ENCODE measurements around the gene ZC3H7A.

ZC3H7A gene

GRCh38 chr16:11756248-11756647 lies 40.8 kb downstream of the ZC3H7A start:
- TF ChIP-seq GATA2 (IDR thresholded peaks at IDR 0.05; ENCODE audit: low read depth, low read length) (no peak), GATA3 (IDR thresholded peaks at IDR 0.05; ENCODE audit: low read depth, low read length) (no peak)

GRCh38 chr16:11755022-11755760 lies 41.9 kb downstream of the ZC3H7A start:
- TF ChIP-seq GATA2 (IDR thresholded peaks at IDR 0.05; ENCODE audit: low read depth, low read length) (no peak), GATA3 (IDR thresholded peaks at IDR 0.05; ENCODE audit: low read depth, low read length) (no peak)

- TF ChIP-seq GATA2 (IDR thresholded peaks at IDR 0.05; ENCODE audit: low read depth, low read length), result no peak
- no peak for TF ChIP-seq GATA3 (IDR thresholded peaks at IDR 0.05; ENCODE audit: low read depth, low read length)
These were observed 44.2 kb downstream of the ZC3H7A start for GRCh38 chr16:11752856-11753255.

- TF ChIP-seq GATA2 (IDR thresholded peaks at IDR 0.05; ENCODE audit: low read depth, low read length) (no peak), GATA3 (IDR thresholded peaks at IDR 0.05; ENCODE audit: low read depth, low read length) (no peak)
These were observed 47.0 kb downstream of the ZC3H7A start for GRCh38 chr16:11750056-11750455.

GRCh38 chr16:11748404-11749254 lies 48.4 kb downstream of the ZC3H7A start:
- no peak for TF ChIP-seq GATA2 (IDR thresholded peaks at IDR 0.05; ENCODE audit: low read depth, low read length)
- no peak for TF ChIP-seq GATA3 (IDR thresholded peaks at IDR 0.05; ENCODE audit: low read depth, low read length)

- no peak for TF ChIP-seq GATA2 (IDR thresholded peaks at IDR 0.05; ENCODE audit: low read depth, low read length)
- no peak for TF ChIP-seq GATA3 (IDR thresholded peaks at IDR 0.05; ENCODE audit: low read depth, low read length)
These were observed 49.1 kb downstream of the ZC3H7A start for GRCh38 chr16:11747949-11748403.

GRCh38 chr16:11744075-11744470 lies 53.0 kb downstream of the ZC3H7A start:
- no peak for TF ChIP-seq GATA2 (IDR thresholded peaks at IDR 0.05; ENCODE audit: low read depth, low read length)

GRCh38 chr16:11743308-11744074 lies 53.6 kb downstream of the ZC3H7A start:
- TF ChIP-seq GATA2 (IDR thresholded peaks at IDR 0.05; ENCODE audit: low read depth, low read length), result no peak
- TF ChIP-seq GATA3 (IDR thresholded peaks at IDR 0.05; ENCODE audit: low read depth, low read length), result no peak

GRCh38 chr16:11742536-11743307 lies 54.3 kb downstream of the ZC3H7A start, which contains the start of gene TXNDC11:
TXNDC11 (minus strand) TSS chr16:11742857; CDS start chr16:11742730, 127 bp downstream.
- no peak for TF ChIP-seq GATA3 (IDR thresholded peaks at IDR 0.05; ENCODE audit: low read depth, low read length)
- TF ChIP-seq GATA2 (IDR thresholded peaks at IDR 0.05; ENCODE audit: low read depth, low read length), result no peak

- TF ChIP-seq GATA3 (IDR thresholded peaks at IDR 0.05; ENCODE audit: low read depth, low read length), result no peak
- TF ChIP-seq GATA2 (IDR thresholded peaks at IDR 0.05; ENCODE audit: low read depth, low read length), result no peak
These were observed 54.9 kb downstream of the ZC3H7A start for GRCh38 chr16:11742093-11742535.

- TF ChIP-seq GATA3 (IDR thresholded peaks at IDR 0.05; ENCODE audit: low read depth, low read length), result no peak
- TF ChIP-seq GATA2 (IDR thresholded peaks at IDR 0.05; ENCODE audit: low read depth, low read length), result no peak
These were observed 56.5 kb downstream of the ZC3H7A start for GRCh38 chr16:11740567-11740966.

GRCh38 chr16:11738742-11739544 lies 58.1 kb downstream of the ZC3H7A start:
- no peak for TF ChIP-seq GATA2 (IDR thresholded peaks at IDR 0.05; ENCODE audit: low read depth, low read length)
- TF ChIP-seq GATA3 (IDR thresholded peaks at IDR 0.05; ENCODE audit: low read depth, low read length), result no peak

Data from SH-SY5Y (cell line).